HepG2 (cell line): ENCODE measurements around the gene PYCARD. TPM values are rescaled to one million over a fixed set of nuclear protein-coding genes. Genes with fewer than 3 reads are reported as not detected.
A peak's percentile ranks its signal among the peaks of the same experiment; 100 is the strongest.

Experiments used
- E2F5 ChIP-seq: sonication (generic); formaldehyde crosslinking; conservative IDR thresholded peaks from 2 replicates; pipeline ENCODE4 v1.4.0; 2020; ENCODE audit warnings: missing genetic modification reagents
- FOSL2 ChIP-seq: sonication (generic); formaldehyde crosslinking; IDR thresholded peaks from 2 replicates; pipeline ENCODE4 v1.4.0; 2020; ENCODE audit warnings: missing genetic modification reagents
- GMEB1 ChIP-seq: sonication (generic); formaldehyde crosslinking; IDR thresholded peaks from 2 replicates; pipeline ENCODE4 v1.5.1; 2020; ENCODE audit warnings: missing genetic modification reagents, mild to moderate bottlenecking, borderline replicate concordance
- GTF2F1 ChIP-seq: fragments of 150-350 bp; IDR thresholded peaks from 2 replicates; pipeline ENCODE4 v1.6.1; 2014; ENCODE audit warnings: low read length
- HMG20A ChIP-seq: IDR thresholded peaks from 2 replicates; pipeline ENCODE4 v1.6.1; 2016; ENCODE audit warnings: borderline replicate concordance
- PRDM10 ChIP-seq: sonication (generic); formaldehyde crosslinking; IDR thresholded peaks from 2 replicates; pipeline ENCODE4 v1.4.0; 2020; ENCODE audit warnings: low read depth, missing genetic modification reagents
- RNF2 ChIP-seq: fragments of 450-650 bp; conservative IDR thresholded peaks from 2 replicates; pipeline ENCODE4 v1.6.1; 2016; ENCODE audit warnings: low read depth
- TFE3 ChIP-seq: IDR thresholded peaks from 2 replicates; pipeline ENCODE4 v1.6.1; 2016
- TP53 ChIP-seq: sonication (generic); formaldehyde crosslinking; conservative IDR thresholded peaks from 2 replicates; pipeline ENCODE4 v1.4.0; 2020; ENCODE audit warnings: missing genetic modification reagents
- XBP1 ChIP-seq: sonication (generic); formaldehyde crosslinking; IDR thresholded peaks from 2 replicates; pipeline ENCODE4 v1.5.0; 2020; ENCODE audit warnings: missing genetic modification reagents
- ZFP62 ChIP-seq: sonication (generic); formaldehyde crosslinking; IDR thresholded peaks from 2 replicates; pipeline ENCODE4 v1.4.0; 2020; ENCODE audit warnings: missing genetic modification reagents
- ZMAT3 ChIP-seq: sonication (generic); formaldehyde crosslinking; conservative IDR thresholded peaks from 2 replicates; pipeline ENCODE4 v1.7.0; 2021; ENCODE audit warnings: missing genetic modification reagents
- ZNF431 ChIP-seq: sonication (generic); formaldehyde crosslinking; IDR thresholded peaks from 2 replicates; pipeline ENCODE4 v1.9.0; 2022; ENCODE audit warnings: missing genetic modification reagents, low read depth, mild to moderate bottlenecking, borderline replicate concordance
- ZNF629 ChIP-seq: sonication (generic); formaldehyde crosslinking; conservative IDR thresholded peaks from 2 replicates; pipeline ENCODE4 v1.5.0; 2020; ENCODE audit warnings: missing genetic modification reagents
- ZNF720 ChIP-seq: sonication (generic); formaldehyde crosslinking; IDR thresholded peaks from 2 replicates; pipeline ENCODE4 v1.4.0; 2020; ENCODE audit warnings: missing genetic modification reagents
- polyA plus RNA-seq, 8 experiments: library from polyadenylated mRNA; depleted of rRNA in 3 of 8; stranded (reverse) in 7 of 8; unstranded in 1 of 8; fragments of >200 nt; fragmentation: Illumina TruSeq in 4 of 8; extraction: Trizol in 4 of 8; gene quantifications; 2 replicates each; pipeline versions ENCODE4 v1.2.1 to v1.2.3, GENCODE V29; 2011 to 2016; ENCODE audit warnings: low read depth in 4 of 8, missing spikeins in 1 of 8, mixed read lengths in 1 of 8; ENCODE audit not compliant: insufficient read depth in 1 of 8
- total RNA-seq, 5 experiments: library from RNA; depleted of rRNA; stranded (reverse); fragments of >200 nt; fragmentation: Illumina TruSeq; extraction: Trizol; gene quantifications; 2 replicates each; pipeline ENCODE4 v1.2.3, GENCODE V29; 2016; ENCODE audit warnings: low read depth in 1 of 5
- TF ChIP-seq, protein P1 (sequence below): sonication (generic); formaldehyde crosslinking; IDR thresholded peaks from 2 replicates; pipeline ENCODE4 v1.4.0; 2020; ENCODE audit warnings: missing genetic modification reagents, borderline replicate concordance

PYCARD gene
- total and polyA plus RNA-seq, 2 of the 13 experiments (the other 11 are each of a cell fraction or from before 2014, with no cell fraction given), result 4.8 to 9.2 TPM

DNA sequence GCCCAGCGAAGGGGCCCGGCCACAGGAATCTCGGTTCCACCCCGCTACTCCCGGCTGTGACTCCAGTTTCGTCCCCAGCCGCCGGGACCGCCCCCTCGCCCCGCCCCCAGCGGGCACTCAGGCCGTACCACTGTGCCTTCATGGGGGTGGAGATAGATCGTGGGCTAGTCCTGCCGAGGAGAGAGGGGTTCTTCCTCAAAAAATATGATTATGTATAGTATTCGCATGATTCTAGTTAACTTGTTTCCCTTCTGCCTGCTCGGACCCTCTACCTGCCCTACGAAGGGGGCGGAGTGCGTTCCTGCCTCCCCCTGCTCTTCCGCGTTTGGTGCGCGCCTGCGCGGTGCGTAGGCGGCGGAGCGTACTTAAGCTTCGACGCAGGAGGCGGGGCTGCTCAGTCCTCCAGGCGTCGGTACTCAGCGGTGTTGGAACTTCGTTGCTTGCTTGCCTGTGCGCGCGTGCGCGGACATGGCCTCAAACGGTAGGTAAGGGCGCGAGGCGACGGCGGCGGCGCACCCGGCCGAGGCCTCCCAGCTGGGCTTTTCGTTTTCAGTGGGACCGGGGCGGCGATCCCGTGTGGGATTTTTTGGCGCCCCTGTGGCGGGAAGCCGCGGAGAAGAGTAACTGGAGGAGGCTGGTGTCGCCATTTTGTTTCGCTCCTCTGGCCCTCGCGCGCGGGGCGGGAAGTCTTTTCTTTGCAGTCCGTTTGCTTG is 22.7 kb downstream of the PYCARD start, which contains the start of gene FUS (continued):
- TF ChIP-seq PRDM10 (CRISPR knock-in tag) (peak; percentile 100), TFE3 (CRISPR knock-in tag) (peak; percentile 65; the same call in 1 of the 2 replicates), GTF2F1 (peak; percentile 97), RNF2 (0 out of 2 replicates have a peak, but pooled peaks have one; percentile 36), E2F5 (CRISPR knock-in tag) (peak; percentile 85), ZNF629 (CRISPR knock-in tag) (no peak), ZMAT3 (CRISPR knock-in tag) (peak; percentile 98; the same call in 1 of the 2 replicates), TP53 (CRISPR knock-in tag) (no peak; the same call in 1 of the 2 replicates), ZNF431 (CRISPR knock-in tag) (0 out of 2 replicates have a peak, but pooled peaks have one; percentile 74), XBP1 (CRISPR knock-in tag) (0 out of 2 replicates have a peak, but pooled peaks have one; percentile 53), ZFP62 (CRISPR knock-in tag) (0 out of 2 replicates have a peak, but pooled peaks have one; percentile 50), ZNF720 (CRISPR knock-in tag) (0 out of 2 replicates have a peak, but pooled peaks have one; percentile 81), GMEB1 (CRISPR knock-in tag) (peak; percentile 91), FOSL2 (peak; percentile 58), HMG20A (CRISPR knock-in tag) (no peak)
- TF ChIP-seq, protein P1, sequence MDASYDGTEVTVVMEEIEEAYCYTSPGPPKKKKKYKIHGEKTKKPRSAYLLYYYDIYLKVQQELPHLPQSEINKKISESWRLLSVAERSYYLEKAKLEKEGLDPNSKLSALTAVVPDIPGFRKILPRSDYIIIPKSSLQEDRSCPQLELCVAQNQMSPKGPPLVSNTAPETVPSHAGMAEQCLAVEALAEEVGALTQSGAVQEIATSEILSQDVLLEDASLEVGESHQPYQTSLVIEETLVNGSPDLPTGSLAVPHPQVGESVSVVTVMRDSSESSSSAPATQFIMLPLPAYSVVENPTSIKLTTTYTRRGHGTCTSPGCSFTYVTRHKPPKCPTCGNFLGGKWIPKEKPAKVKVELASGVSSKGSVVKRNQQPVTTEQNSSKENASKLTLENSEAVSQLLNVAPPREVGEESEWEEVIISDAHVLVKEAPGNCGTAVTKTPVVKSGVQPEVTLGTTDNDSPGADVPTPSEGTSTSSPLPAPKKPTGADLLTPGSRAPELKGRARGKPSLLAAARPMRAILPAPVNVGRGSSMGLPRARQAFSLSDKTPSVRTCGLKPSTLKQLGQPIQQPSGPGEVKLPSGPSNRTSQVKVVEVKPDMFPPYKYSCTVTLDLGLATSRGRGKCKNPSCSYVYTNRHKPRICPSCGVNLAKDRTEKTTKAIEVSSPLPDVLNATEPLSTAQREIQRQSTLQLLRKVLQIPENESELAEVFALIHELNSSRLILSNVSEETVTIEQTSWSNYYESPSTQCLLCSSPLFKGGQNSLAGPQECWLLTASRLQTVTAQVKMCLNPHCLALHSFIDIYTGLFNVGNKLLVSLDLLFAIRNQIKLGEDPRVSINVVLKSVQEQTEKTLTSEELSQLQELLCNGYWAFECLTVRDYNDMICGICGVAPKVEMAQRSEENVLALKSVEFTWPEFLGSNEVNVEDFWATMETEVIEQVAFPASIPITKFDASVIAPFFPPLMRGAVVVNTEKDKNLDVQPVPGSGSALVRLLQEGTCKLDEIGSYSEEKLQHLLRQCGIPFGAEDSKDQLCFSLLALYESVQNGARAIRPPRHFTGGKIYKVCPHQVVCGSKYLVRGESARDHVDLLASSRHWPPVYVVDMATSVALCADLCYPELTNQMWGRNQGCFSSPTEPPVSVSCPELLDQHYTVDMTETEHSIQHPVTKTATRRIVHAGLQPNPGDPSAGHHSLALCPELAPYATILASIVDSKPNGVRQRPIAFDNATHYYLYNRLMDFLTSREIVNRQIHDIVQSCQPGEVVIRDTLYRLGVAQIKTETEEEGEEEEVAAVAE (CRISPR knock-in tag), result peak; percentile 84; the same call in 1 of the 2 replicates
